Measurements from ENCODE around the gene METTL22.

GRCh38 chr16:8696880-8697279 lies 75.4 kb downstream of the METTL22 start:
- TF ChIP-seq, protein P1, sequence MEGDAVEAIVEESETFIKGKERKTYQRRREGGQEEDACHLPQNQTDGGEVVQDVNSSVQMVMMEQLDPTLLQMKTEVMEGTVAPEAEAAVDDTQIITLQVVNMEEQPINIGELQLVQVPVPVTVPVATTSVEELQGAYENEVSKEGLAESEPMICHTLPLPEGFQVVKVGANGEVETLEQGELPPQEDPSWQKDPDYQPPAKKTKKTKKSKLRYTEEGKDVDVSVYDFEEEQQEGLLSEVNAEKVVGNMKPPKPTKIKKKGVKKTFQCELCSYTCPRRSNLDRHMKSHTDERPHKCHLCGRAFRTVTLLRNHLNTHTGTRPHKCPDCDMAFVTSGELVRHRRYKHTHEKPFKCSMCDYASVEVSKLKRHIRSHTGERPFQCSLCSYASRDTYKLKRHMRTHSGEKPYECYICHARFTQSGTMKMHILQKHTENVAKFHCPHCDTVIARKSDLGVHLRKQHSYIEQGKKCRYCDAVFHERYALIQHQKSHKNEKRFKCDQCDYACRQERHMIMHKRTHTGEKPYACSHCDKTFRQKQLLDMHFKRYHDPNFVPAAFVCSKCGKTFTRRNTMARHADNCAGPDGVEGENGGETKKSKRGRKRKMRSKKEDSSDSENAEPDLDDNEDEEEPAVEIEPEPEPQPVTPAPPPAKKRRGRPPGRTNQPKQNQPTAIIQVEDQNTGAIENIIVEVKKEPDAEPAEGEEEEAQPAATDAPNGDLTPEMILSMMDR (IDR thresholded peaks at IDR 0.05), result no peak
- TF ChIP-seq POLR2AphosphoS5 (IDR thresholded peaks at IDR 0.05), result no peak
- no peak for TF ChIP-seq POLR2A (IDR thresholded peaks at IDR 0.05)
